IMR-90 (cell line): ENCODE data around the gene WDR91. TPM values are rescaled to one million over a fixed set of nuclear protein-coding genes. Genes with fewer than 3 reads are reported as not detected.

ENCODE experiments used
- ATAC-seq: fragments of 200-7000 bp; cut with Tn5 transposase; 2 replicates; pipeline ENCODE4 v1.9.1; 2020; ENCODE audit warnings: low read depth, mild to moderate bottlenecking, moderate library complexity
- BruUV-seq: library from RNA; stranded (reverse); fragments of 400-500 nt; replicated peaks from 2 replicates; lab custom pipeline; 2021; lab: Mats Ljungman, UMichigan
- CTCF ChIA-PET: fragments of 300-600 bp; formaldehyde crosslinking; extraction: SDS; loops from one replicate; lab custom pipeline; 2021; ENCODE audit warnings: antibody characterized with exemption; lab: Yijun Ruan, JAX
- POLR2A ChIA-PET: fragments of 300-600 bp; sonication (Branson Sonifier 250); formaldehyde crosslinking; loops from one replicate; lab custom pipeline; 2022; ENCODE audit warnings: antibody characterized with exemption; ENCODE audit not compliant: unreplicated experiment; lab: Charles Lee
- DNase-seq: peaks from one replicate; pipeline ENCODE4 v3.0.0; 2013
- H2AFZ ChIP-seq: replicated peaks from 2 replicates; pipeline ENCODE3; 2013; ENCODE audit warnings: low read length, mild to moderate bottlenecking; ENCODE audit not compliant: poor library complexity
- H2AK5ac ChIP-seq: 2 replicates; pipeline ENCODE4 v1.6.1; 2013; ENCODE audit warnings: low read depth, low read length, inconsistent platforms
- H2AK9ac ChIP-seq: replicated peaks from 2 replicates; pipeline ENCODE3; 2013; ENCODE audit warnings: mild to moderate bottlenecking, low read depth, low read length, moderate library complexity; ENCODE audit not compliant: poor library complexity
- H2BK120ac ChIP-seq: 2 replicates; pipeline ENCODE4 v1.6.1; 2013; ENCODE audit warnings: low read depth, low read length, inconsistent platforms
- H2BK15ac ChIP-seq: 3 replicates; pipeline ENCODE4 v1.6.1; 2013; ENCODE audit warnings: low read depth, low read length, inconsistent platforms
- H2BK20ac ChIP-seq: 2 replicates; pipeline ENCODE4 v1.6.1; 2013; ENCODE audit warnings: low read depth, mild to moderate bottlenecking, inconsistent platforms, low read length, moderate library complexity
- H2BK5ac ChIP-seq: 2 replicates; pipeline ENCODE4 v1.6.1; 2013; ENCODE audit warnings: mild to moderate bottlenecking, low read depth, low read length, inconsistent platforms; ENCODE audit not compliant: poor library complexity, severe bottlenecking
- H3K14ac ChIP-seq: replicated peaks from 2 replicates; pipeline ENCODE4 v1.6.1; 2013; ENCODE audit warnings: low read depth, low read length, inconsistent platforms
- H3K18ac ChIP-seq: 2 replicates; pipeline ENCODE4 v1.6.1; 2013; ENCODE audit warnings: low read depth, low read length, control low read depth
- H3K23ac ChIP-seq: 2 replicates; pipeline ENCODE4 v1.6.1; 2013; ENCODE audit warnings: low read depth, low read length, inconsistent platforms
- H3K27ac ChIP-seq: 2 replicates; pipeline ENCODE4 v1.5.1; 2013; ENCODE audit warnings: mild to moderate bottlenecking, control low read depth, low read length; ENCODE audit not compliant: insufficient read depth
- H3K27me3 ChIP-seq: 2 replicates; pipeline ENCODE4 v1.6.1; 2013; ENCODE audit warnings: low read length; ENCODE audit not compliant: control insufficient read depth, insufficient read depth
- H3K36me3 ChIP-seq: 2 replicates; pipeline ENCODE4 v1.6.1; 2013; ENCODE audit warnings: low read length, mixed read lengths; ENCODE audit not compliant: control insufficient read depth, insufficient read depth
- H3K4ac ChIP-seq: 2 replicates; pipeline ENCODE4 v1.6.1; 2013; ENCODE audit warnings: low read depth, low read length, inconsistent platforms
- H3K4me1 ChIP-seq: 2 replicates; pipeline ENCODE4 v1.6.1; 2013; ENCODE audit warnings: low read length, mixed read lengths; ENCODE audit not compliant: control insufficient read depth, insufficient read depth
- H3K4me2 ChIP-seq: 2 replicates; pipeline ENCODE4 v1.6.1; 2013; ENCODE audit warnings: low read depth, mild to moderate bottlenecking, control low read depth, low read length, moderate library complexity
- H3K4me3 ChIP-seq: 2 replicates; pipeline ENCODE4 v1.5.1; 2013; ENCODE audit warnings: low read depth, mild to moderate bottlenecking, control low read depth, low read length, moderate library complexity; ENCODE audit not compliant: insufficient read depth
- H3K56ac ChIP-seq: 2 replicates; pipeline ENCODE4 v1.6.1; 2013; ENCODE audit warnings: low read length, inconsistent platforms; ENCODE audit not compliant: insufficient read depth; ENCODE audit errors: extremely low read depth
- H3K79me1 ChIP-seq, 2 experiments: 2 replicates each; pipeline ENCODE4 v1.6.1; 2013; ENCODE audit warnings: low read length in 2 of 2, inconsistent platforms in 1 of 2, low read depth in 1 of 2
- H3K9ac ChIP-seq: 2 replicates; pipeline ENCODE4 v1.6.1; 2013; ENCODE audit warnings: low read depth, low read length, control low read depth
- H3K9me1 ChIP-seq: 2 replicates; pipeline ENCODE4 v1.6.1; 2013; ENCODE audit warnings: low read length, inconsistent platforms; ENCODE audit not compliant: insufficient read depth
- H3K9me3 ChIP-seq: 2 replicates; pipeline ENCODE4 v1.6.1; 2013; ENCODE audit warnings: low read length; ENCODE audit not compliant: control insufficient read depth, insufficient read depth
- H4K20me1 ChIP-seq: 2 replicates; pipeline ENCODE4 v1.6.1; 2013; ENCODE audit warnings: low read length, inconsistent platforms; ENCODE audit not compliant: insufficient read depth
- H4K5ac ChIP-seq: 2 replicates; pipeline ENCODE4 v1.6.1; 2013; ENCODE audit warnings: mild to moderate bottlenecking, low read depth, low read length, control low read depth
- H4K8ac ChIP-seq, 2 experiments: 2 replicates each; pipeline ENCODE4 v1.6.1; 2013; ENCODE audit warnings: low read depth in 2 of 2, low read length in 2 of 2, control low read depth in 1 of 2, inconsistent platforms in 1 of 2
- H4K91ac ChIP-seq: 2 replicates; pipeline ENCODE4 v1.6.1; 2013; ENCODE audit warnings: low read depth, low read length, inconsistent platforms; ENCODE audit not compliant: insufficient read depth
- BHLHE40 ChIP-seq: fragments of 150-350 bp; IDR thresholded peaks from 2 replicates; pipeline ENCODE4 v1.6.1; 2016; ENCODE audit warnings: mild to moderate bottlenecking, low read depth, low read length
- CEBPB ChIP-seq: IDR thresholded peaks from 2 replicates; pipeline ENCODE4 v1.6.1; 2012; ENCODE audit warnings: low read depth, low read length, improper control_type of control experiment
- CHD1 ChIP-seq: IDR thresholded peaks from 2 replicates; pipeline ENCODE4 v1.6.1; 2012; ENCODE audit warnings: low read depth, low read length, improper control_type of control experiment
- FOS ChIP-seq: fragments of 150-350 bp; IDR thresholded peaks from 2 replicates; pipeline ENCODE4 v1.6.1; 2016; ENCODE audit warnings: low read depth, low read length
- MAFK ChIP-seq: IDR thresholded peaks from 2 replicates; pipeline ENCODE4 v1.6.1; 2012; ENCODE audit warnings: low read depth, low read length, improper control_type of control experiment
- MAZ ChIP-seq: IDR thresholded peaks from 2 replicates; pipeline ENCODE4 v1.6.1; 2012; ENCODE audit warnings: low read depth, mild to moderate bottlenecking, low read length, improper control_type of control experiment, moderate library complexity, borderline replicate concordance
- MXI1 ChIP-seq: IDR thresholded peaks from 2 replicates; pipeline ENCODE4 v1.6.1; 2012; ENCODE audit warnings: low read depth, mild to moderate bottlenecking, low read length, moderate library complexity, borderline replicate concordance
- NFE2L2 ChIP-seq: fragments of 150-350 bp; IDR thresholded peaks from 2 replicates; pipeline ENCODE4 v1.6.1; 2016; ENCODE audit warnings: low read depth, mild to moderate bottlenecking, low read length
- POLR2A ChIP-seq: IDR thresholded peaks from 2 replicates; pipeline ENCODE4 v1.6.1; 2012; ENCODE audit warnings: mild to moderate bottlenecking, low read depth, low read length
- RAD21 ChIP-seq: IDR thresholded peaks from 2 replicates; pipeline ENCODE4 v1.6.1; 2012; ENCODE audit warnings: low read length, improper control_type of control experiment
- RCOR1 ChIP-seq: IDR thresholded peaks from 2 replicates; pipeline ENCODE4 v1.6.1; 2012; ENCODE audit warnings: mild to moderate bottlenecking, low read length, improper control_type of control experiment; ENCODE audit not compliant: insufficient replicate concordance
- RFX5 ChIP-seq: IDR thresholded peaks from 2 replicates; pipeline ENCODE4 v1.8.0; 2012; ENCODE audit warnings: low read depth, mild to moderate bottlenecking, low read length, moderate library complexity
- SMC3 ChIP-seq: fragments of 150-350 bp; IDR thresholded peaks from 2 replicates; pipeline ENCODE4 v1.6.1; 2016; ENCODE audit warnings: low read depth, mild to moderate bottlenecking, antibody characterized with exemption, low read length, moderate library complexity
- WGBS, 2 experiments: methylation state at CpG; one replicate each; pipeline versions ENCODE4 v1.1.5 to v1.1.7; 2013; ENCODE audit warnings: missing lambda C conversion rate in 2 of 2; ENCODE audit not compliant: insufficient read length in 1 of 2; ENCODE audit errors: extremely low coverage in 2 of 2; 5-methylcytosine and 5-hydroxymethylcytosine counted together
- dilution Hi-C: fragments of 300-500 bp; cut with HindIII; formaldehyde crosslinking; loops from one replicate; pipeline ENCODE4 v1.14.3; 2018; ENCODE audit warnings: low sequenced_read_pairs; ENCODE audit not compliant: unreplicated experiment
- in situ Hi-C: fragments of 300-500 bp; cut with MboI; formaldehyde crosslinking; loops from 3 replicates; pipeline ENCODE4 v1.14.3; 2019; ENCODE audit warnings: low sequenced_read_pairs, inconsistent platforms, mixed read lengths
- intact Hi-C: fragments of 100-400 bp; cut with micrococcal nuclease; formaldehyde crosslinking; loops from 2 replicates; pipeline ENCODE4 v1.10.0; 2022
- polyA plus RNA-seq, 3 experiments: library from polyadenylated mRNA; depleted of rRNA; stranded (reverse); fragments of >200 nt; gene quantifications; 2 replicates each; pipeline ENCODE4 v1.2.3, GENCODE V29; 2012; ENCODE audit warnings: low replicate concordance in 1 of 3
- total RNA-seq: library from RNA; depleted of rRNA; stranded (reverse); fragments of >200 nt; gene quantifications from 2 replicates; pipeline ENCODE4 v1.2.3, GENCODE V29; 2012
- TF ChIP-seq, protein P1 (sequence below): fragments of 150-350 bp; IDR thresholded peaks from 2 replicates; pipeline ENCODE4 v1.6.1; 2016; ENCODE audit warnings: low read depth, mild to moderate bottlenecking, low read length, moderate library complexity, borderline replicate concordance
- TF ChIP-seq, protein P2 (sequence below): fragments of 150-350 bp; IDR thresholded peaks from 2 replicates; pipeline ENCODE4 v1.6.1; 2017; ENCODE audit warnings: mild to moderate bottlenecking, antibody characterized with exemption, low read length, low read depth

Gene WDR91
- total and polyA plus RNA-seq, 2 of the 4 experiments (the other 2 are of a cell fraction), result 5.2 to 10.3 TPM

DNA sequence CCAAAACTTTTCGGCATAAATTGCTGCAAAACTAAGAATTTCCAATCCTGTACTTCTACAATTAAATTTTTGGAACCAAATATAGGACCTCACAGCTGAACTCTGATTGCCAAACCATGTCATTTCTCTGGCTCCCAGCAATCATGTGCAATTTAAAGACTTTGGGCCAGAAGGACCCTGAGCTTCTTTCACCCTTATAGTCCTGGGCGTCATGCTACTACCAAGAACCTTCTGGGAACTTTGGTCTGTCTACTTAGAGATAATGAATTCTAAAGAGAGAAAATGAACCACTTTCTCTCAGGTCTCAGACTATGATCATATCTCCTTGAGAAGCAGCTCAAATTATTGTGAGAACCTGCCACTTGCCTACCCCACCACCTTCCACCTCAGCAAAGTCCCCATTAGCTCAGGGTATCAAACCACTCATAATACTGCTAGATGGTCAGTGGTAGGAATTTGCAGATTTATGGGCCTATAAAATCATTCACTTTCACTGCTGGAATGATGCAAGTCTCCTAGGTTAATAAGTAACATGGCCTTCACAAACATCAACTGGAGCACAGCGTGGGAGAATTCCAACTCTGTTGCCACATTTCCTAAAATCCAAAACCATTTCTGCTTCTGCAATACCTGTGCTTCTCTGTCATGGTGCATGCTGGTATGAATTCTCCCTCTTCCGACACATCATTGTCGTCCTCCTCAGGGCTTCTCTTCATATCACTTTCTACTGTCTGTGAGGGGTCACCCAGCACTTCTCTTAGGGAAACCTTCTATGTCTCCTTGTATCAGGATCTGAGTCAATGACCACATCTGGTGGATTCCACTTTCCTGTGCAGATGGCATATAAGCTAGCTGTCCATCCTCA lies 6.6 kb upstream of the WDR91 start:
- peaks cover 15% of the 10 kb centered on the region for H3K27me3 ChIP-seq
- H3K9ac ChIP-seq, result no peak overlapping the region
- H3K9me3 ChIP-seq, result no peaks in the 10 kb centered on the region
- H2BK20ac ChIP-seq, result no peak overlapping the region
- no peak overlapping the region for H2AK9ac ChIP-seq
- no peak overlapping the region for H2AFZ ChIP-seq
- H4K91ac ChIP-seq, result no peak overlapping the region
- H3K27ac ChIP-seq, result no peak overlapping the region
- no peak overlapping the region for H3K4ac ChIP-seq
- no peak overlapping the region for H2BK15ac ChIP-seq
- POLR2A ChIA-PET, result no interaction called here
- dilution Hi-C loops, result no loop called here
- H4K5ac ChIP-seq, result no peak overlapping the region
- H2AK5ac ChIP-seq, result no peak overlapping the region
- no peaks in the 10 kb centered on the region for H3K9me1 ChIP-seq
- WGBS, 2 experiments, result 60% methylated on average over 1 of the region's 5 CpGs; no CpG with 5 or more reads in 1 of the 2 experiments
- no peak overlapping the region for H3K18ac ChIP-seq
- no peaks in the 10 kb centered on the region for H3K36me3 ChIP-seq
- no peaks in the 10 kb centered on the region for H4K20me1 ChIP-seq
- no peaks in the 10 kb centered on the region for H3K4me1 ChIP-seq
- CTCF ChIA-PET, result no interaction called here
- H3K4me2 ChIP-seq, result no peak overlapping the region
- no peak overlapping the region for H2BK5ac ChIP-seq
- no peak overlapping the region for H3K23ac ChIP-seq
- DNase-seq, result no peak
- no peak overlapping the region for H2BK120ac ChIP-seq
- intact Hi-C loops, result no loop called here
- BruUV-seq, result no TSS peak
- no peak overlapping the region for H3K14ac ChIP-seq
- no peak overlapping the region for H3K4me3 ChIP-seq
- H3K79me1 ChIP-seq, result no peaks in the 10 kb centered on the region
- ATAC-seq, result no peak
- H3K56ac ChIP-seq, result no peak overlapping the region
- H4K8ac ChIP-seq, result no peak overlapping the region
- in situ Hi-C loops, result no loop called here
- TF ChIP-seq CHD1, result no peak
- TF ChIP-seq MXI1, result no peak
- TF ChIP-seq MAZ, result no peak
- no peak for TF ChIP-seq POLR2A
- TF ChIP-seq CEBPB, result no peak
- no peak for TF ChIP-seq RCOR1
- TF ChIP-seq RFX5, result no peak
- TF ChIP-seq FOS, result no peak
- TF ChIP-seq NFE2L2, result no peak
- TF ChIP-seq, protein P1, sequence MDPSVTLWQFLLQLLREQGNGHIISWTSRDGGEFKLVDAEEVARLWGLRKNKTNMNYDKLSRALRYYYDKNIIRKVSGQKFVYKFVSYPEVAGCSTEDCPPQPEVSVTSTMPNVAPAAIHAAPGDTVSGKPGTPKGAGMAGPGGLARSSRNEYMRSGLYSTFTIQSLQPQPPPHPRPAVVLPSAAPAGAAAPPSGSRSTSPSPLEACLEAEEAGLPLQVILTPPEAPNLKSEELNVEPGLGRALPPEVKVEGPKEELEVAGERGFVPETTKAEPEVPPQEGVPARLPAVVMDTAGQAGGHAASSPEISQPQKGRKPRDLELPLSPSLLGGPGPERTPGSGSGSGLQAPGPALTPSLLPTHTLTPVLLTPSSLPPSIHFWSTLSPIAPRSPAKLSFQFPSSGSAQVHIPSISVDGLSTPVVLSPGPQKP, result no peak
- TF ChIP-seq BHLHE40, result no peak
- TF ChIP-seq RAD21, result no peak
- no peak for TF ChIP-seq MAFK
- TF ChIP-seq, protein P2, sequence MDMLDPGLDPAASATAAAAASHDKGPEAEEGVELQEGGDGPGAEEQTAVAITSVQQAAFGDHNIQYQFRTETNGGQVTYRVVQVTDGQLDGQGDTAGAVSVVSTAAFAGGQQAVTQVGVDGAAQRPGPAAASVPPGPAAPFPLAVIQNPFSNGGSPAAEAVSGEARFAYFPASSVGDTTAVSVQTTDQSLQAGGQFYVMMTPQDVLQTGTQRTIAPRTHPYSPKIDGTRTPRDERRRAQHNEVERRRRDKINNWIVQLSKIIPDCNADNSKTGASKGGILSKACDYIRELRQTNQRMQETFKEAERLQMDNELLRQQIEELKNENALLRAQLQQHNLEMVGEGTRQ, result no peak
- TF ChIP-seq SMC3, result no peak
